Epidermal melanocyte (primary cell): ENCODE measurements around the gene CASS4.

Source experiments
- DNase-seq: peaks from one replicate; pipeline ENCODE4 v3.0.0; 2011; ENCODE audit warnings: low spot score; ENCODE audit not compliant: insufficient read length

Gene CASS4

DNA sequence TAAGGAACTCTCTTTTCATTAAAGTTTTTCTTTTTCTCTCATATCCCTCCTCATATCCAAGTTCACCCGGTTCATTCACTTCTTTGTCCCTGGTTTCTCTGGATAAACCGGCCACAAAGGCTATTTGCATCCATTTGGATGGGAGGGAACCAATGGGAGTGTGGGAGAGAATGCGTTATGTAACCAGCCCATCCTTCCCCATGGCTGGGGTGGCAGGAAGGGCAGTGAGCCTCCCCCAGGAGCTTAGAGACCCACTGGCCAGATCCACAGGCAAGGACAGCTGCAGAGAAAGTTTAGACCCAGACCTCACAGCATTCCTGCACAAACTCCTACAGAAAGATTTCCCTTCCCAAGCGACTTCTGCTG is 10.7 kb downstream of the CASS4 start:
- no peak for DNase-seq

DNA sequence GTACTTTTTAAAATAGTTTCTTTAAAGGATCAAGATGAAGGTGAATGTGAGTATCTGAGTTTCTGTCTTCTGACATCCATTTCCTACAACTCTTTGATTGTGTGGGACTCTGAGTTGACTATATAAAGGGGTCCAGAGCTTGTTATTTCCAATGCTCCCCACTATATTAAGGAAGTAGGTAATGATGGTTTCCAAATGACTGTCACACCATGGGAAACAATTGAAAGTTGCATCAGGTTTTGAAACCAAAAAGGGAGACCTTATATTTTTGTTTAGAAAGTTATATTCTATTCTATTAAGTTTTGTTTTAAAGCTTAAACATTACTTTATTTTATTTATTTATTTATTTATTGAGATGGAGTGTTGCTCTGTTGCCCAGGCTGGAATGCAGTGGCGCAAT is 11.2 kb downstream of the CASS4 start:
- no peak for DNase-seq

DNA sequence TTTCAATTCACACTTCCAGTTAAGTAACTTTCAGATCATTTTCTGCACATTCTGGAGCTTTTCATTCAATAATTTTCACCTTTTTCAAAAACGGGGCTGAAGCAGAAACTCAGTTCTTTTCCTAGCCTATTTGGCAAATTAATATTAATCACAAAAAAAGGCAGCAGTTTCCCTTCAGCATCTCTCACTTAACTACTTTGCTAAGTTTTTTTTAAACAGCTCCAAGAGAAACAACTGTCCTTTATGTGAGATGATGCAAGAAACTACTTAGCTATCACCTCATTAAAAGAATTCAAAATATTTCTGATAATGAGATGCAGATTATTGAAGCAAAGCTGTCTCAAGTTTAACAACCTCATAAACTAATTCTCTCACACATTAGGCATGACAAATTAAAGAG is 11.8 kb downstream of the CASS4 start:
- DNase-seq: no peak

DNA sequence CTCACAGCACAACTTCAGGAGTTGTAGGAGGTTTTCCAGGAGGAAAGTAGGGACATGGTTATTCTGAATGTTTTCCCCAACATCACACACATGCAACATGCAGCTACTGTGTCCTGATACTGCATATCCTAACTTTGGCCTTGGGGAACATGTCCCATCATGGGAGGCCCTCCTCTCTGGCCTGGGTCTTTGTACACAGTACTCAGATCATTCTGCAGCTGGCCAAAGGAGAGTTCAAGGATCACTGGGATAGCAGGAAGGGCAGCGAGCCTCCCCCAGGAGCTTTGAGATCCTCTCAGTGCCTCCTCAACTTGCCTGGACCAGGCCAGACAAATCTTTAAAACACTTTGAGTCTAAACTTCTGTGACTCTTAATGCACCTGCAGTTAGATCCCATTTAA is 12.9 kb downstream of the CASS4 start:
- no peak for DNase-seq

DNA sequence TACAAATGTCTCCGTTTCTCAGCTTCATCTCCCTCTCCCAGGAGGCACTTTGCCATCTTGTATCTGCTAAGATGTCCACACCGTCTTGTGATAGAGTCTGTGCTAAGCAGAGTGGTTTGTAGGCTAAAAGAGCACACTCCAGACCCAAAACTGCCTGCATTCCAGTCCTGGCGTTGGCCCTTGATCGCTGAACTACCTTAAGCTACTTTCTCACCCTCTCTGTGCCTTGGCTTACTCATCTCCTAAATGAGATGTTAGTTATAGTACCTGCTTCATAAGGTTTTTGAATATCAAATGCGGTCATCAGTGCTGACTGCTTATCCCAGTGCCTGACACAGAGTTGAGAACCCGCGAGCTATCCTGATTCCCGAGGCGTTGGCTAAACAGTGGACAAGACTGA is 14.0 kb downstream of the CASS4 start:
- DNase-seq: no peak

DNA sequence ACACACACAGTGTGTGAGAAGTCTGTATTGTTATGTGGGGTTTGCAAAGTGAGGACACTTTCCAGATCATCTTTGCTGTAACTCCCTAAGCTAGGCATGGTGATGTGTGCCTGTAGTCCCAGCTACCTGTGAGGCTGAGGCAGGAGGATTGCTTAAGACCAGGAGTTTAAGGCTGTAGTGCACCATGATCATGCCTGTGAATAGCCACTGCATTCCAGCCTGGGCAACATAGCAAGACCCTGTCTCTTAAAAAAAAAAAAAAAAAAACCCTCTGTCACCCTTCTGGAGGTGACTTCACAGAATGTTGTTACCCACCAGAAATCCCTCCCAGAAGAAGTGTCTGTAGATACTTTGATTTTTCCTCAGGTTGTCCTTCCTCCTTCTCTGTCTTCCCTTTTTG is 14.9 kb downstream of the CASS4 start:
- no peak for DNase-seq

DNA sequence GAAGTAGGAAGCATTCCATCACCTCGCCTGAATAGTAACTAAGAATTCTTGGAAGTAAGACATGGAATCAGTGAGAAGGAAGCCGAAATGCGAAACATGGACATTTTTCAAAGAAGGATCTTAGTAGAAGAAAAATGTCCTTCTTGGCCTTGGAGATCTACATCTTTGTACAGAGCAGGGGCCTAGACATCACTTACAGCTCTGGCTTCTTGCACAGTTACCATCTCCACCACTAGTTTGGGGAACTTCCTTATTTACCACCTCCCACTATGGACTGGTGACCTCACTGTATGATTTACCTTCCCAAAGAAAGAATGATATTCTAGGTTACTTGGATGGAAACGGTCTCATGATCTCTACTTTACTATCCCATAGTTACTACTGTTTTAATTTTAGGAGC is 15.7 kb downstream of the CASS4 start:
- no peak for DNase-seq

DNA sequence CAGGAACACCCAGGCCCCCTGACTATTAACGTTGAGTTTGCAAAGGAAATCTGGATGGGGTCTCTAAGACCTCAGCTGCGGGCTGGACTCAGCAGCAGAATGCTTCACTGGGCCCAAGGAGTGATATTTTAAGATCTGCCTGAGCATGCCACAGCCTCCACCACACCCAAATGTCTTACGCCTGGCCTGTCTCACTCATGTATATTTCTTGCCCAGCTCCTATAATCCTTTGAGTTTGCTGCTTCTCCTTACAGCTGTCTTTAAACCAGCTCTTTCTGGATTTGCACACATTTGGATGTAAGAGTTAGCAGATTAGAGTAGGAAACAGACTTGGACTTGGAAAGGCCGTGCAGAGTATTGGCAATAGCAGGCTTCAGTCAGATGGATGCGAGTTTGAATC is 16.4 kb downstream of the CASS4 start:
- DNase-seq: no peak

DNA sequence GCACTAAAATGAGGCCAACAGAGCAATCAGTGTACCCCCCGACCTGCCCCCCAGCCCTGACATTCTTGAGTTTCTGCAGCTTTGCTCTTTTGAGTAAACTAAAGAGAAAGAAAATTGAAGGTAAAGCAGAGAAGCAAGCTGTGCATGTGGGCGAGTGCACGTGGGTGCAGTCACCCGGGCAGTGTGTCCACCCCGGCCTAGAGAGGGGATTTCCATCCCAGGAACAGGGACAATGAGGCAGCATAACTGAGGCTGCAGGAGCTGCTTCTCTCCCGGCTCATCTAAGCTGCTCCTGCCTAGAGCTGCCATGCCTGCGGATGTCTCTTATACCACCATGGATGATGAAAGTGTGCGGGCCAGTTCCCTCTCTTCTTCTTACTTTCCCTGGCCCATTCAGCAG is 16.8 kb downstream of the CASS4 start:
- DNase-seq: no peak

DNA sequence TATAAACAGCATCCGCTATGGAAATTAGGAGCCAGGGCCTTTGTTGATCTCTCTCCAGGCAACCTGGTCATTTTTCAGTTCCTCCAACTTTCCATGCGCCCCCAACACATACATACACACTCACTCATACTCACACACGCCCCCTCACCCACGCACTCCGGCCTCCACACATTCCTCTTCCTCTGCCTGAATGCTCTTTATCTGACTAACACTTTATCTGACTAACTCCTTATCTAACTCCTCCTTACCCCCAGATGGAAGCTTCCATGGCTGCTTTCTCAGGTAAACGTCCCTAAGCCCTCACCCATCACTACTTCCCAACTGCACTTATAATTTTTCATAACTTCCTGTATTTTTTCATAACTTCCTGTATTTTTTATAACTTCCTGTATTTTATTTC is 17.4 kb downstream of the CASS4 start:
- no peak for DNase-seq

DNA sequence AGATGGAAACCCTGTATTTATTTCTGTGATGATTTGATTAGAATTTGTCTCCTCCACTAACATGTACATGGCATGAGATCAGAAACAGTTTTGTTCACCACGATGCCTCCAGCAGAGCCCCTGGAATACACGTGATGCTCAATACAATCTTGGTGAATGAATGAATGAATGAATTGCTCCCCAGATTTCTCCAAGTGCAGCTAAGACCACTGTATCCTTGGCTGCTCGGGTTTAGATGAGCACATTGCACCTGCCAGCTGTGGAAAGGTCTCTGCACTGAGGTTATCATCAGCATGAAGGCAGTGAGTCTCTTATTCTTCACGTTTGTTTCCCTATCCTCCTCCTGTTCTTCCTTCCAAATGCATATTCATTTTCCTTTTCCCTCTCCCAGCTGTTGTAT is 17.9 kb downstream of the CASS4 start:
- no peak for DNase-seq

DNA sequence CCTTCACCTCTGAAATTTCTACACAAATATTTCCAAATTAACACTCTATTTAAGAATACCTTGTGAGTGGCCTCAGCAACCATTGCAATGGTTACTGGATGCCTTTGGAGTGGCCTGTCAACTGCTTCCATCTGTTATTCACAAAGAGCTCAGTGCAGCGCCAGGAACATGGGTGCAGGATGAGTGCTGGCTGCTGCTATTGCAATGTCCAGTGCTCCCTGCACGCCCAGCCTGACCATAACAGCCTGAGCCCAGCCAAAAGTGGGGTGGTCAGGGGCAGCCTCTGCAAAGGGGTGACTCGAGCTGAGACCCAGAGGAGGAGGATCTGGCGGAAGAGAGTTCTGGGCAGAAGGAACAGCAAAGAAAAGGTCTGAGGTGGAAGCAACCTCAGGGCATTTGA is 18.4 kb downstream of the CASS4 start:
- DNase-seq: no peak

DNA sequence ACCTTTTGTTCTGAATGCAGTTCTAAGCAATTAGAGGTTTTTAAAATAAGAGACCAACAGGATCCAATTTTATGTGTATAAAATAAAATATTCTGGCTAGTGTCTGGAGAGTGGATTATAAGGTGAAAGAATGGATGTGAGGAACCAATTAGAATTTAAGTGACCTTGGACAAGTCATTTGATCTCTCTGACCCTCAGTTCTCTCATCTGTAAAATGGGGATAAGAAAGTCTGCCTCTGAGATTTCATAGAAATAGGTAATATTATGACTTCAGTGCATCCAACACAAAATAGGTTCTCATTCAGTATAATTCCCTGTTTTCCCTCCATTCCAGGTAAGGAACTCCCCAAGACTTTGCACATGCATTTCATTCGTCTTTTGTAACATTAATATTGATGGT is 18.9 kb downstream of the CASS4 start:
- DNase-seq: no peak

DNA sequence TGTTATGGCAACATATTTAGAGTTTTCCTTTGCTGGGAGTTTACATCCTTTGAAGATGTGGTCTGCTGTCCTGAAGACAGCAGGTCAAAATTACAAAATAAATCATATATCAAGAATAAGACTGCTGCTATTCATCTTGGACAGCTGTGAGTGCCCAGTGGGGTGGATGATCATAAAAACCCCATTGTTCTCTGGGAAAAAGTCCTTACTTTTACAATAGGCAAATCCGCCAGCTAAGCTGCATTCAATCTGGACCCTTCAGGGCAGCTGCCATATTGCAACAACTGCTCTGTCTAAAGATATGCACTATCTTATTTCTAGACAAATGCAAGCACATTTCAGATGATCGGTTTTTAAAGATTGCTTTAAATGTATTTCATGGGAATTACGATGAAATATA is 19.4 kb downstream of the CASS4 start:
- DNase-seq: no peak

DNA sequence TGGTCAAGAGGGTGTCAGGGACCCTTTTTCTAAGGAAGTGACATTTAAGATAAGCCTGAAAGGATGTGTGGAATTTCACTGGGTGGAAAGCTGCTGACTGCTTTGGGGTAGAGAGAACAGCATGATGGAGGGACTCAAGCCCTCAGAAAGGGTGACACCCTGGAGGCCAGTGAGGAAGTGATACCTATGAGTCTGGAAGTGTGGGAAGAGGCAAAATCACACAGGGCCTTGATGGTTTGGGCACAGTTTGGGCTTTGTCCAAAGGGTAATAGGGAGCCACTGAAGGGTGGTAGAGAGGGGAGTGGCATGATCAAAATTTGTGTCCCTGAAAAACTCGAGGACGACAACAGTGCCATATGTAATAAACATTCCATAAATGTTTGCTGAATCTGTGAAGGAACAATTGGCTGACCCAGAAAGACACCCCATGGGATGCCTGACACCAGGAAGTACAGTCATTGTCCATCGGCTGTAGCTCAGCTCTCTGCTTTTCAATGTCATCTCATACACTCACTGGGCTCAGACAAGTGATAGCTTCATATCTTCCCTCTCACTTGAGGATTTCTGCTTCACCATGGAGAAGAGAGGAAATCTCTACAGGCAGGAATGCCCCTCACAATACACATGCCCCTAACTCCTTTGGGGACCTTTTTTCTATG is 21.3 kb downstream of the CASS4 start:
- no peak for DNase-seq

DNA sequence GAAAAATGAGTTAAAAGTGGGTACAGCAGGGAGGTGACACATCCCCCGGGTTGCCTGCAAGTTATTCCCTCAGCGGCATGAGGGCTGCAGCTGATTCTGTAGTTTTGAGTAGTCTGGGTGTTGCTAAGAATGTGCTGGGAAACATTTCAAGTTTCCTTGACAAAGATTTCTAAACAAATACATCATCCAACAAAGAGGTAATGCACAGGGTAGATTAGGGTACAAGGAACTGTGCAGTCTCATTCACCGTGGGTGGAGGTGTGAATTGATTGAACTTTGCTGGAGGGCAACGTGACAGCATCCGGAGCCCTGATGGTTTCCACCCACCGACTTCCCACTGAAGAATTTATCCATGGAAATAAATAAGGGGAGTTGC is 21.8 kb downstream of the CASS4 start:
- DNase-seq: no peak

DNA sequence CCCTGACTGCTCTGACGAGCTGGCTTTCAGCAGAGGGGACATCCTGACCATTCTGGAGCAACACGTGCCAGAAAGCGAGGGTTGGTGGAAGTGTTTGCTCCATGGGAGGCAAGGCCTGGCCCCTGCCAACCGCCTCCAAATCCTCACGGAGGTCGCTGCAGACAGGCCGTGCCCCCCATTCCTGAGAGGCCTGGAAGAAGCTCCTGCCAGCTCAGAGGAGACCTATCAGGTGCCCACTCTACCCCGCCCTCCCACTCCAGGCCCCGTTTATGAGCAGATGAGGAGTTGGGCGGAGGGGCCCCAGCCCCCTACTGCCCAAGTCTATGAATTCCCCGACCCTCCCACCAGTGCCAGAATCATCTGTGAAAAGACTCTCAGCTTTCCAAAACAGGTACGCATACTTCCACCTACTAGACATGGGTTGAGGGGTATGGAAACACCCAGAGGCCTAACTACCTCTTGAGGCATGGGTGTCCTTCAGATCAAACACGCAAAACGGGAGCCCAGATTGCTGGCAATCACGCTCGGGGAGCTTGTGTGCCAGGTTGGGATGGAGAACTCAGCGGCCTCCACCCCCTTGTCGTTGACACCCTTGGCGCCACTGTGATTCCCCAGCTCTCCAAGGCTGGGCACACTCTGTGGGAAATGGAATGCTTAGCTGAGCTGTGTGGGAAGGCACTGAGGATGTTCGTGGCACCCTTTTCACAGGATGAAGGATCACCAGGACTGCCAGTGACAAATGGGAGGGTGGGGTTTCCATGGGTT is 25.3 kb downstream of the CASS4 start:
- no peak for DNase-seq

DNA sequence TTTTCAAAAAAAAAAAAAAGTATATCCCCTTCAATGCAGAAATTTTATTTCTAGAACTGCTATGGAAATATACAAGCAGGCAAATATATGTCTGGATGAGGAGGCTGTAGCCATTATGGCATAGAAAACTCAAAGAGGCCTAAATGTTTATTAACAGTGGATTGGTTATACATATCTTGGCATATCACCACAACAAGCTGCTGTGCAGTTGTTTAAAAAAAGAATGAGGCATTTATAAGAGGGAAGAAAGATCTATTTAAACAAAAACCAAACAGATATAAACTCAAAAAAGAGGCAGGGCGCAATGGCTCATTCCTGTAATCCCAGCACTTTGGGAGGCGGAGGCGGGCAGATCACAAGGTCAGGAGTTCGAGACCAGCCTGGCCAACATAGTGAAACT is 26.2 kb downstream of the CASS4 start:
- DNase-seq: no peak

DNA sequence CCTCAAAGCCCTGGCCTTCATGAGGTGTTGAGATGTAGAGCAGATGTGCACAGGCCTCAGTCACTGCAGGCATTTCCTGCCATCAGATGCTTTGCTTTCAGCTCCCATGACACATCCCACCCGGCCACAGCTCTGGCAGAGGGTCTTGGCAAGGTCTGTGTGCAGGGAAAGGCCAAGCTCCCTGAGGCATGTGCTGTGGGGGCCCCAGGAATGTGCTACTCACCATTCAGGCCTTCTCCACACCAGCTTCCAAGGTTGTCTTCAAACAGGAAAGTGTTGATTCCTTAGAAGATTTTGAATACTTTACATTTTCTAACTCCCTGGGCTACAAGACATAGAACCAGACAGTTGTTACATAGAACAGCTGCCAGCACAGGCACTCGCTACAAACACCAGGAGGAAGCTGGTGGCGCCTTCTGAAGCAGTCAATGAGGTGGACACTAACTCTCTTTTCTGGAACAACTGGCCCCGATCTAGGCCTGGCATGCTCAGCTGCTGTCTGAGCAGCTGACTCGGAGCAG is 27.8 kb downstream of the CASS4 start:
- DNase-seq: peak; percentile 53

DNA sequence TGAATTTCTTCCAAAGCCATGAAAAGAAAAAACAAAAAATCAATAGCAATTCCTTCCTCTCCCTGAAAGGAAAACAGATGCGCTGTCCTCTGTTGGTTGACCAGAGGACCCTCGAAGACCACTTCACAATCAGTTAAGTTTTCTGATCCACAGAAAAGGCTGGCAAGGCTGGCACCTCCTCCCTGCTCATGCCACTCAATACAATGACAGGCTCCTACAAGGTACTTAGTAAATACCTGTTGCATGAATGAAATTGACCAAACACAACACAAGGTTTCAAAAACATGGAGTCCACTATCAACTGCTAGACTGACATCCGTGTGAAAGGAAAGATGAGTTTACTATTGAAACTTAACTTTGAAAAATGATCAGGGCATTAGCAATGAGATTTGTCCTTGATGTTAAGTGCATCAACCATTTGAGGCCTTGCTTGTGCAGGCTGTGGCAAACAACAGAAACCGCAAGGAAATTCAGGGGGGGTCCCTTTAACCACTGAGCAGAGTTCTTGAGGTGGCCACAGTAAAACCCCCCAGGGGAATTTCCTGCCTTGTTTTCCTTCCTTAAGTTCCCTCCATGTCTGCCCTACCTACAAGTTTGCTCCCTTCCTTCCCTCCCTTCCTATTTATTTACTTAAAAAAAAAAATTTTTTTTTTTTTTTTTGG is 28.4 kb downstream of the CASS4 start:
- DNase-seq: no peak

DNA sequence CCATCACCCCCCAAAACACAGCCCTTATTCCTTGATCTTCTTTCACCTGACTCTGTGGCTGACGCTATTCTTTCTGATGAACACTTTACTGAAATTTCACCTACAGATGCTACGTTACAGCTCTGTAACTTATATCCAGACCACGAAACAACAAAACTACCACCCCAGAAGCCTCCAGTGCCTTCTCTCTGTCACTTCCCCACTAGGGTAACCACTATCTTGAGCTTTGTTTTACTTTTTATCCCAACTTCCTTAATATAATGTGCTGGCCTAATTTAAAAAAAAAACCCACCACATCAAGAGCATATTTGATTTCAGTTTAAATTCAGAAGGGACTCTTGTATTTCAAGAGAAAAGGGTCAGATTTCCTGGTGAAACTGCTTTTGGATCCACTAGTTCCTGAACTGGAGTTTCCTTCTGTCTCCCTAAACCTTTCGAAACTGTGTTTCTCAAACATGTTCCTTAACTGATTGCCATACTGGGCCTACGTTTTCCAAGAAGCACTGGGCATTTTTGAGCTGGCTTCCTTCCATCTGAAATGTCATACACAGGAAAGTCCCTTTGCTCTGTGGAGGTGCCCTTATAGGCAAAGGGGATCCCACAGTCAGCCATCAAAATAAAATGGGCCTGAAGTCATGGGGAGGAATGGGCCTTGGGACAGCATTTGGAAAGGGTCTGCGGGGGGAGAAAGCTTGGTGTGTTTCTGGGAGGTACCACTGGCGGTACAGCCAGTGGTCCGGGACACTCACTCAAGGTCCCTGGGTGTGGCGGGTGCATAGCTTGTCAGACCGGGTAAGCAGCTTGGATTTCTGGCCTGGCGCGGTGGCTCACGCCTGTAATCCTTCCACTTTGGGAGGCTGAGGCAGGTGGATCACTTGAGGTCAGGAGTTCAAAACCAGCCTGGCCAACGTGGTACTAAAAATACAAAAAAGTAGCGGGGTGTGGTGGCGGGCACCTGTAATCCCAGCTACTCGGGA is 30.6 kb downstream of the CASS4 start:
- DNase-seq: no peak
